T47D (cell line): ENCODE measurements around the gene LRRC38.
"Not testable (repeated sequence)": the region's sequence is repeated elsewhere in the genome, so short reads cannot be mapped to it uniquely, and the experiment has no call there.

Source experiments
- DNase-seq, 2 experiments: peaks; one replicate each; pipeline versions ENCODE4 v3.0.0 to v3.0.0-alpha.2; 2011 to 2012; ENCODE audit warnings: low read depth in 1 of 2, low spot score in 1 of 2
- JUND ChIP-seq: IDR thresholded peaks from 2 replicates; pipeline ENCODE4 v1.6.1; 2012; ENCODE audit warnings: low read depth
- in situ Hi-C: cut with HindIII; loops from 2 replicates; pipeline ENCODE4 v1.10.0; 2016; ENCODE audit warnings: low sequenced_read_pairs, low pct_unique_long_range_greater_than_20kb

Gene LRRC38

DNA sequence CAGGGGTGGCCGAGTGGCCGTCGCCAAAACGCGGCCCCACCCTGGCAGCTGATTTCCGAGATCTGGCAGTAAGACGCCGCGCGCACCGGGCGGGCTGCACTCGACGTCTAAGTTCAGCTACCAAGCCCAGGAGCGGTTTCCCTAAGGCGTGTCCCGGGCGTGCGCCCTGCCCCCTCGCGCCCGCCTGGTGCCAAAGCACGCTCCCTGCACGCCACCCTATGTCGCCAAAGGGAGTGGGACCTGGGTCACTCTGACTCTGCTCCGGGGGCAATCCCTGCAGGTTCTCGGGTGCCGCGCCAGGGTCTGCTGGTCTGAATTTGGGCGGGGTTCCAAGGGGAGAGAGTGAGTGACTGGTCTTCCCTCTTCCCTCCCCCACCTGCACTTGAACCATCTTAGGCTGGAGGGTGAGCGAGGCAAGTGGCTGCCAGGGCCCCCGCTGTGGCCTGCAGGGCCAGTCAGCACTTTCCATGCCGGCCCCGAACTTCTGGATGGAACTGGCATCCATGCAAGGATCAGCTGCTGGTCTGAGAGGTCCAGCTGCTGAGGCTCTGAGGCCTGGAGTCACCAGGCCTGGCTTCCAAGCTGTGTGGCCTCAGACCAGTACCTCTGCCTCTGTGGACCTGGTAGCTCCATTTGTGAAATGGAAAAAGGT, at the start of gene LRRC38:
Gene LRRC38 (minus strand): TSS at position 109 of the 652 bp plus-strand sequence. CDS start 410 bp downstream, outside the sequence.
- no peak for TF ChIP-seq JUND
- no peak for DNase-seq
- in situ Hi-C loops = no loop called here

DNA sequence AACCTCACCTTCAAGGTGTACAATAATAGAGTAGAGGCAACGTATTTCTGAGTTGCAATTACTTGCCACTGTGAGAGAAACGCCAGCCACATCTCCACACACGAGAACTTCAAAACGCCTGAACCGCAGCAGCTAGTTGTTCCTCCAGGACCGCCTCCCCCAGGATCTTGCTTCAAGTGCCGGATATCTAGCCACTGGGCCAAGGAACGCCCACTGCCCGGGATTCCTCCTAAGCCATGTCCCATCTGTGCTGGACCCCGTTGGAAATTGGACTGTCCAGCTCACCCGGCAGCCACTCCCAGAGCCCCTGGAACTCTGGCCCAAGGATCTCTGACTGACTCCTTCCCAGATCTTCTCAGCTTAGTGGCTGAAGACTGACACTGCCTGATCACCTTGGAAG, 49.2 kb upstream of the LRRC38 start:
- DNase-seq, in situ Hi-C loops: not testable (repeated sequence)

GRCh38 chr1:13560541-13560940, 46.7 kb upstream of the LRRC38 start:
- DNase-seq = no peak
- TF ChIP-seq JUND = no peak
- in situ Hi-C loops = no loop called here

GRCh38 chr1:13556224-13556764, 42.5 kb upstream of the LRRC38 start:
- DNase-seq = peak; percentile 42 to 74
- TF ChIP-seq JUND = no peak

GRCh38 chr1:13554798-13555197, 41.0 kb upstream of the LRRC38 start:
- TF ChIP-seq JUND = no peak
- in situ Hi-C loops = no loop called here
- no peak for DNase-seq

More at GRCh38 chr1:13556224-13556764, 42.5 kb upstream of the LRRC38 start:
- in situ Hi-C loops = no loop called here

DNA sequence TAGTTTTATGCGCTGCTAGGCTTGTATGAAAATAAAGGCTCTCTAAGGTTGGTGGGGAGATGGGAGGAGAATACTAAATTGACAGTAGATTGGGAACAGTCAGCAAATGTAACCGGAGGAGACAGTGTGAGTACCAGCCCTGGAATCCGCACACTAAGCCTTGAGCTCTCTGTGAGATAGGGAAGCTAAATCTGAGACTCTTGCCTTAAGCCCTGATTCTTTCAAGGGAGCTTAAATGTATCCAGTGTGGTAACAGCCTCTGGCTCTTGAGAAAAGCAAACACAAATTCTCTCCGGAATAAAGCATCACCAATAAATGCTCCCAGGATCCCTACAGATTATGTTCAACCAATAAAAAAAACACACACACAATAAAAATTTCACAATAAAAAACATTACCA, 36.9 kb upstream of the LRRC38 start:
- in situ Hi-C loops = no loop called here
- no peak for TF ChIP-seq JUND
- peak in 1 of 2 experiments; percentile 16 for DNase-seq

- TF ChIP-seq JUND = no peak
- in situ Hi-C loops = no loop called here
- DNase-seq = no peak
These were observed 35.7 kb upstream of the LRRC38 start for GRCh38 chr1:13549521-13549920.

- in situ Hi-C loops = no loop called here
- DNase-seq = no peak
- no peak for TF ChIP-seq JUND
These were observed 35.2 kb upstream of the LRRC38 start for GRCh38 chr1:13549021-13549420.

DNA sequence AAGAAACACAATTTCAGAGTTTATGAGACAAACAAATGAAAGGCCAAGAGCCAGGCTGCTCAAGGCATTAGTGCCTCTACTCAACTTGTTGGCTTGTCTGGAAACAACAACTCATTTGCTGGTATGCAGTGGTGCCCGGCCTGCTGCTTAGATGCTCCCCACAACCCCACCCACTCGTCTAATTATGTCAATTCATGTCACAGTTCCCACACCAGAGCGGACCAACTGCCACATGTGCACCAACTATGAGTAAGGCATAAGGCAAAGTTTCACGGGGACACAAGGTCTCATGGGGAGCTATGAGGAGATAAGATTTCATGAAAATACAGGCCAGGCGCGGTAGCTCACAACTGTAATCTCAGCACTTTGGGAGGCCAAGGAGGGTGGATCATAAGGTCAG, 34.5 kb upstream of the LRRC38 start:
- in situ Hi-C loops = no loop called here
- no peak for TF ChIP-seq JUND
- no peak for DNase-seq

- in situ Hi-C loops = no loop called here
- TF ChIP-seq JUND = no peak
These were observed 33.0 kb upstream of the LRRC38 start for GRCh38 chr1:13546791-13547190.

GRCh38 chr1:13544221-13544556, 30.4 kb upstream of the LRRC38 start:
- TF ChIP-seq JUND = no peak
- DNase-seq = no peak
- in situ Hi-C loops = no loop called here

More at GRCh38 chr1:13546791-13547190, 33.0 kb upstream of the LRRC38 start:
- DNase-seq = no peak

GRCh38 chr1:13543451-13544220, 29.8 kb upstream of the LRRC38 start:
- in situ Hi-C loops = no loop called here
- TF ChIP-seq JUND = no peak
- peak; percentile 58 to 63 for DNase-seq
